C4-2B (cell line): ENCODE data around the gene VSTM4.

Source experiments
- H3K27ac ChIP-seq: fragments of 450-650 bp; 2 replicates; pipeline ENCODE4 v1.5.1; 2017
- ZFX ChIP-seq: fragments of 450-650 bp; IDR thresholded peaks from 2 replicates; pipeline ENCODE4 v1.6.1; 2017
- TF ChIP-seq, protein P1 (sequence below): fragments of 450-650 bp; conservative IDR thresholded peaks from 2 replicates; pipeline ENCODE4 v1.5.1; 2017; ENCODE audit warnings: mild to moderate bottlenecking

VSTM4 gene

DNA sequence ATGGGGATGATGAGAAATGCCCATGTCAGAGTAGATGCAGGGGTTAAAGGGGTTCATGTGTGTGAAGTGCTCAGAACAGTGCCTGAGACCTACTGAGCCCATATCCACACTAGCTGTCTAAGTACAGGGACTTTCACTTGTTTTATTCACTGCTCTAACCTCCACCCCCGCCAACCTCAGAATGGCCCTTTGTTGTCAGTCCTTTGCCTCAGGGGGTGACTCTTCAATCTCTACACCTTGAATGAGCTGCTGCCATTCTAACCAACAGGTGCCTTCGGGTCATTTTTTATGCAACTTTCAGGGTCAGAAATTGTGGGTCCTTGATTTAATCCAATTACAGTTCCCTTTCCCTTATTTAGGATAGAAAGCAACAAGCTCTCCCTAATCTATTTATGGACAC, 26.2 kb downstream of the VSTM4 start:
- no peak overlapping the region for H3K27ac ChIP-seq
- TF ChIP-seq, protein P1, sequence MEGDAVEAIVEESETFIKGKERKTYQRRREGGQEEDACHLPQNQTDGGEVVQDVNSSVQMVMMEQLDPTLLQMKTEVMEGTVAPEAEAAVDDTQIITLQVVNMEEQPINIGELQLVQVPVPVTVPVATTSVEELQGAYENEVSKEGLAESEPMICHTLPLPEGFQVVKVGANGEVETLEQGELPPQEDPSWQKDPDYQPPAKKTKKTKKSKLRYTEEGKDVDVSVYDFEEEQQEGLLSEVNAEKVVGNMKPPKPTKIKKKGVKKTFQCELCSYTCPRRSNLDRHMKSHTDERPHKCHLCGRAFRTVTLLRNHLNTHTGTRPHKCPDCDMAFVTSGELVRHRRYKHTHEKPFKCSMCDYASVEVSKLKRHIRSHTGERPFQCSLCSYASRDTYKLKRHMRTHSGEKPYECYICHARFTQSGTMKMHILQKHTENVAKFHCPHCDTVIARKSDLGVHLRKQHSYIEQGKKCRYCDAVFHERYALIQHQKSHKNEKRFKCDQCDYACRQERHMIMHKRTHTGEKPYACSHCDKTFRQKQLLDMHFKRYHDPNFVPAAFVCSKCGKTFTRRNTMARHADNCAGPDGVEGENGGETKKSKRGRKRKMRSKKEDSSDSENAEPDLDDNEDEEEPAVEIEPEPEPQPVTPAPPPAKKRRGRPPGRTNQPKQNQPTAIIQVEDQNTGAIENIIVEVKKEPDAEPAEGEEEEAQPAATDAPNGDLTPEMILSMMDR = no peak
- TF ChIP-seq ZFX = no peak

DNA sequence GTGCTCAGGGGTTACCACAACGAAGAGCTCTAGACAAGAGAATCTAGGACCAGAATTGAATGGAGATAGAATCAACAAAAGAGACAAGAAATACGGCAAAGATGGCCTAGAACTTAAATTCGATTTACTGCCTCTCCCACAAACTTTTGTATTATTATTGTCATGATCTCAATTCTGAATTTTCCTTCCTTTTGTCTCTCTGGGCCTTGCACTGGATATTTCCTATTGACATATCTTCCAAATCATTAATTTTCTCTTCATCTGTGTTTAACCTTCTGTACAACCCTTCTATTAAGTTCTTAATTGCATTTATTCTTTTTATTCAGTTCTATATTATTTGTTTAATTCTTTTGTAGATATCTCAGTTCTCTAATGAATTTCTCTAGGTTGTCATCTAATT, 28.4 kb downstream of the VSTM4 start:
- no peak overlapping the region for H3K27ac ChIP-seq
- TF ChIP-seq ZFX = no peak
- TF ChIP-seq, protein P1 = no peak

DNA sequence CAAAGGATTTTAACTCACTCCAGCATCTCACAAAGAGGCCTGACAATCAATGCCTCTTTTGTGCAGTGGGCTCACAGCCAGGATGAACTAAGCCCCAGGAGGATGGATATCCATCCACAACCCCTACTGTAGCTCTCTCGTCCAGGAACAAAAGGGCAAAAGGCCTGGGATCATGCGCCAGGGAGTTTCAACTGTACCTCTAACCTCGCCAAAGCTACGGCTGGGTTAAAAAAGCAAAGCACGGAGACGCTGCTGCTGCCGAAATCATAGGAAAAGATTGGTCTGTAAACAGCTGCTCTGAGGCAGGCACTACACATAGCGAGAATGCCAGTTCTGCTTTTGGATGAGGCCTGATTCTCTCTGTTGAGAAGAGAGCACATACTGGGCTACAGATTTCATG, 32.1 kb downstream of the VSTM4 start:
- no peak for TF ChIP-seq ZFX
- TF ChIP-seq, protein P1 = no peak
- no peak overlapping the region for H3K27ac ChIP-seq

DNA sequence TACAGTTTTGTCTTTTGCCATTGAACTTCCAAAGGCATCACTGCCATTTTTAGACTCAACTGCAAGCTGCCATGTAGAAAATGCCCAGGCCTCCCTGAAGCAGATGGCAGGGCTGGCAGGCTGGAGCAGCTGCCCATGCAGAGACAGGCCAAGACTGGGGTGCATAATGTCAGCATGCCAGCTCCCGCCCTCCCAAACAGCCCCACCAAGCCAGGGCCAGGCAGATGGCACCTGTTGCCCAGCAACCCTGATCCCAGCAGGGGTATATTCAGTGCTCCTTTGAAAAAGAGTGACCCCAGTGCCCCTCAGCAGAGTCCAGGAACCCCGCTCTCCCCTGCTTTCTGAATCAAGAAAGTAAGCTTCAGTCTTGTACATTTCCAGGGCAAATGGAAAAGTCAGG, 32.6 kb downstream of the VSTM4 start:
- no peak for TF ChIP-seq ZFX
- TF ChIP-seq, protein P1 = no peak
- H3K27ac ChIP-seq = no peak overlapping the region

DNA sequence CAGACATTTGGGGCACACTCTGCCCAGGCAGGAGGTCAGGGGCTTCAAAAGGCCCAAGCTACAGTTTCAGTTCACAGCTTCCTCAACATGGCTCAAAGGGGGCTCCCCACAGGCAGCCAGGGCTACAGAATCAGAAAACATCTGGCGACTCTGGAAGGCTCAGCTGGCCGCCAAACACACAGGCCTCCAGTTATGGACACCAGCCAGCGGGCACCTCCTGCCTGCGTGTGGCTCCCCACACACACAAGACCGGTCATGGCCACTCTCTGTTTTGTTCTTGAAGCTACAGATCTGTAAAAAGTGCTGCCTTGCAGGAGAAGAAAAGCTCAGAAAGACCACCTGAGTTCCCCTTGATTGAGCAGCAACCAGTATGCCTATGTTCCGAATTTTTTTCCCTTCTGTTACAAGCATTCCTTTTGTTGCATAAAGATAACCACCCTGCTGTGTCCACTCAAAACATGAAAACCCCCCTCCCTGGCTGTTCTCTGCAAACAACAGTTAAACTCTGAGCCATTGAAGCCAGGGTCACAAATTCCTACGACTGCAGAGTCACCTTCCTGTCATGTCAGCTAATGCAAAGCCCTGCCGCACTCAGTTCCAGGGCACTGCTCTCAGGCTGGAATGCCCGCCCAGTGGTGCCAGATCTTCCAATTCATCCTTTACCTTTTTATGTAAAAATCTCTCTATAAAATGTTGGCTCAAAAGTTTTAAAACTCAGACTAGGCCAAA, 33.6 kb downstream of the VSTM4 start:
- no peak for TF ChIP-seq ZFX
- TF ChIP-seq, protein P1 = no peak
- no peak overlapping the region for H3K27ac ChIP-seq

DNA sequence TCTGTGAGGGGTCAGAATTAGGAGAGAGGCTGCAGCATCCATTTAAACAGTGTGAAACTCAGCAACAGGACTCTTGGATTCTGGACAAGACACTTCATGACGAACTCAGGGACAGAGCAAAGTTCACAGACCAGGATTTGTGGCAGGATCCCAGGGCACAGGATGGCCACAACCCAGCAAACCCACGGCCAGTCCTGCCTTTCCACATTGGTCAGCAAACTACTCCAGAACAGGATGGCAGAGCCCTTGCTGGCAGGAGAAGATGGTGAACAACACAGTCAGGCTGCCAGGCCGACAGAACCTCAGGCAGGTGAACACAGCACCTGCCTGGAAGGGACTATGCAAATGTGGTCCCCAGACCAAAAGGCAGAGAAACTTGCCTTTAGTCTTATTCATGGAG, 34.4 kb downstream of the VSTM4 start:
- no peak overlapping the region for H3K27ac ChIP-seq
- no peak for TF ChIP-seq ZFX
- TF ChIP-seq, protein P1 = no peak

DNA sequence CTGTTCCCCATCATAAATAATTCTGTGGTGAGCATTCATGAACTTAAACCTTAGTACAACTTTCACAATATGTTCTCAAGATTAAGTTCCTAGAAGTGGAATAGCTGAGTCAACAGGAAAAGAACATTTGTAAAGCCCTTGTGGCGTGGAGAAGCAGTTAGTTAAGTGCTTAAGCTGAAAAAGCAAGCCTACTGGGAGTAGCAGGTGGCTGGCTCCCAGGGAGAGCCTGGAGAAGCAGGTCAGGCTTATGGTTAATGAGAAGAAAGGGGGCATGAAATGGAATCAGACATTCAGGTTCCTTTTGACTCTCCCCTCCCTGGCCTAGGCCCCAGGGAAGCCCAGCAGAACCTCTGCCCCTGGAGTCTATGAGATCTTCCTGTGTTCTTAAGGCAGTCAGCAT, 35.3 kb downstream of the VSTM4 start:
- TF ChIP-seq ZFX = no peak
- TF ChIP-seq, protein P1 = no peak

More for the DNA sequence above, 35.3 kb downstream of the VSTM4 start:
- H3K27ac ChIP-seq = no peak overlapping the region
